OCI-LY7 (cell line): ENCODE measurements around the gene CRADD. TPM values are rescaled to one million over a fixed set of nuclear protein-coding genes. Genes with fewer than 3 reads are reported as not detected.

Experiments used
- BruUV-seq: library from RNA; stranded (reverse); fragments of 400-500 nt; replicated peaks from 2 replicates; lab custom pipeline; 2021; lab: Mats Ljungman, UMichigan
- CTCF ChIA-PET: fragments of 300-600 bp; sonication (Branson Sonifier 250); formaldehyde crosslinking; loops from one replicate; lab custom pipeline; 2022; ENCODE audit warnings: antibody characterized with exemption; ENCODE audit not compliant: unreplicated experiment; lab: Charles Lee
- POLR2A ChIA-PET: fragments of 300-600 bp; sonication (Branson Sonifier 250); formaldehyde crosslinking; loops from one replicate; lab custom pipeline; 2022; ENCODE audit warnings: antibody characterized with exemption; lab: Charles Lee
- DNase-seq: peaks from one replicate; pipeline ENCODE4 v3.0.0-alpha.2; 2015; ENCODE audit warnings: low spot score
- H2AFZ ChIP-seq: fragments of 200-600 bp; sonication (generic), shearing (Covaris generic); 2 replicates; pipeline ENCODE4 v1.6.1; 2014; ENCODE audit warnings: mild to moderate bottlenecking, antibody characterized with exemption, low read length, moderate library complexity
- H3K27ac ChIP-seq: fragments of 200-600 bp; sonication (generic); 2 replicates; pipeline ENCODE4 v1.5.1; 2014; ENCODE audit warnings: mixed run types, low read depth, mild to moderate bottlenecking, moderate library complexity, low read length, inconsistent platforms; ENCODE audit not compliant: poor library complexity, severe bottlenecking
- H3K36me3 ChIP-seq: fragments of 200-600 bp; sonication (generic); 2 replicates; pipeline ENCODE4 v1.6.1; 2014; ENCODE audit warnings: mild to moderate bottlenecking, antibody characterized with exemption, low read length, moderate library complexity, mixed read lengths; ENCODE audit not compliant: insufficient read depth
- H3K4me1 ChIP-seq: fragments of 200-600 bp; sonication (generic); 2 replicates; pipeline ENCODE4 v1.5.1; 2014; ENCODE audit warnings: mild to moderate bottlenecking, low read length; ENCODE audit not compliant: insufficient read depth, poor library complexity, severe bottlenecking
- H3K4me2 ChIP-seq: fragments of 200-600 bp; sonication (generic); 2 replicates; pipeline ENCODE4 v1.6.1; 2014; ENCODE audit warnings: mild to moderate bottlenecking, low read length
- H3K4me3 ChIP-seq: fragments of 200-600 bp; sonication (generic); 2 replicates; pipeline ENCODE4 v1.5.1; 2014; ENCODE audit warnings: mild to moderate bottlenecking, low read depth, low read length; ENCODE audit not compliant: poor library complexity, severe bottlenecking
- H3K79me2 ChIP-seq: fragments of 200-600 bp; sonication (generic); 2 replicates; pipeline ENCODE4 v1.6.1; 2016; ENCODE audit warnings: low read depth, mild to moderate bottlenecking, low read length, moderate library complexity, mixed read lengths; ENCODE audit not compliant: insufficient read depth
- H3K9me2 ChIP-seq: fragments of 200-600 bp; sonication (generic); 2 replicates; pipeline ENCODE4 v1.6.1; 2016; ENCODE audit warnings: mild to moderate bottlenecking, low read length, mixed read lengths; ENCODE audit not compliant: insufficient read depth
- H3K9me3 ChIP-seq: fragments of 200-600 bp; sonication (generic); 2 replicates; pipeline ENCODE4 v1.6.1; 2014; ENCODE audit warnings: mild to moderate bottlenecking, mixed run types, low read length, mixed read lengths
- H4K20me1 ChIP-seq: fragments of 200-600 bp; sonication (generic); 2 replicates; pipeline ENCODE4 v1.6.1; 2014; ENCODE audit warnings: mild to moderate bottlenecking, antibody characterized with exemption, low read length, moderate library complexity, mixed read lengths; ENCODE audit not compliant: insufficient read depth
- EZH2phosphoT487 ChIP-seq: fragments of 200-600 bp; sonication (generic); IDR thresholded peaks from 2 replicates; pipeline ENCODE4 v1.6.1; 2018; ENCODE audit warnings: low read depth, borderline replicate concordance, mild to moderate bottlenecking, mixed run types, antibody characterized with exemption, low read length, moderate library complexity, mixed read lengths
- intact Hi-C: fragments of 100-400 bp; cut with micrococcal nuclease; formaldehyde crosslinking; loops from one replicate; pipeline ENCODE4 v1.10.0; 2022; ENCODE audit not compliant: unreplicated experiment
- total RNA-seq, 2 experiments: library from RNA; depleted of rRNA in 1 of 2; stranded (reverse); fragments of >200 nt in 1 of 2; shearing (Covaris generic) in 1 of 2; gene quantifications; 2 replicates each; pipeline ENCODE4 v1.2.3, GENCODE V29; 2014 to 2022
- TF ChIP-seq, protein P1 (sequence below): fragments of 200-600 bp; sonication (generic); conservative IDR thresholded peaks from 2 replicates; pipeline ENCODE4 v1.5.1; 2014; ENCODE audit warnings: mild to moderate bottlenecking, antibody characterized with exemption, low read length, moderate library complexity, mixed read lengths

Gene CRADD
- total RNA-seq, 2 experiments from 2014 or later, result 10.5 to 16.8 TPM

DNA sequence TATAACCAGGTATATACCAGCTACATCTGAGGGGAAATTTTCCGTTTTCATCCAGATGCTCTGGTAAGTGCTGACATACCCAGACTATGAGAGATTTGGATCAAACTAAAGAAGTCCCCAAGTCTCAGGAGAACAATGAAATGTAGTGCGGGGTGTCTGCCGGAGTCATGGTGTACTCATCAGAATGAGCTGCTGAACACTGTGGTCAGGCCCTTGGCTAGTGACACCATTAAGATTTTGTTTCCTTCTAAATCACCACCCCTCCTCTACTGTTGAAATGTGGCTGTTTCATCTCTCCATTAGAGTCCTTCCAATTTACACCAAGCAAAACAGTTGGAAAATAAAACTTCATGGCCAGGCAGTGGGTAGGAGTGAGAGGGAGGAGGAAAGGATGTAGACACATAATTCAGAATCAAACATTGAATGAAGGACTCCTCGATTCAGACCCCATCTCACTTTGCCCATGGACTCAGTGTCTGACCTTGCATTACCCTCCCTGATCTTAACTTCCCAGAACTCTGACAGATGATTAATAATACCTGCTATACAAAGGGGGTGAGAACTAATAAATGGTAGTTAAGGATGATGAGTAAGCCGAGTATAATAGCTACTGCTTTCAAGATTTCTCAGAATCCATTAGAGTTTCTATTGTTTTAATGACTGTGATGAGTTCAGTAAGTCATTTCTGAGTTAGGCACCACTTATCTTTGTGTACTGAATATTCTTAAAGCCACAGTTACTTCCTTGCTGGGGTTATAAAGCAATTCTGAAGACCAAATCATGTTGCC lies 127.4 kb downstream of the CRADD start:
- Histone ChIP-seq H2AFZ (no peak overlapping the region), H3K9me3 (no peaks in the 10 kb centered on the region), H3K9me2 (no peaks in the 10 kb centered on the region), H4K20me1 (no peaks in the 10 kb centered on the region), H3K79me2 (no peaks in the 10 kb centered on the region), H3K36me3 (no peaks in the 10 kb centered on the region), H3K4me1 (no peaks in the 10 kb centered on the region), H3K4me3 (no peak overlapping the region), H3K4me2 (no peak overlapping the region), H3K27ac (no peak overlapping the region)
- no peak for DNase-seq
- ChIA-PET POLR2A (interaction anchor here (0.8 kb wide), 1 partner anchor 9 kb away, joined by 3 read pairs; no protein-coding TSS in a partner anchor), CTCF (no interaction called here)
- no peak for TF ChIP-seq EZH2phosphoT487
- TF ChIP-seq, protein P1, sequence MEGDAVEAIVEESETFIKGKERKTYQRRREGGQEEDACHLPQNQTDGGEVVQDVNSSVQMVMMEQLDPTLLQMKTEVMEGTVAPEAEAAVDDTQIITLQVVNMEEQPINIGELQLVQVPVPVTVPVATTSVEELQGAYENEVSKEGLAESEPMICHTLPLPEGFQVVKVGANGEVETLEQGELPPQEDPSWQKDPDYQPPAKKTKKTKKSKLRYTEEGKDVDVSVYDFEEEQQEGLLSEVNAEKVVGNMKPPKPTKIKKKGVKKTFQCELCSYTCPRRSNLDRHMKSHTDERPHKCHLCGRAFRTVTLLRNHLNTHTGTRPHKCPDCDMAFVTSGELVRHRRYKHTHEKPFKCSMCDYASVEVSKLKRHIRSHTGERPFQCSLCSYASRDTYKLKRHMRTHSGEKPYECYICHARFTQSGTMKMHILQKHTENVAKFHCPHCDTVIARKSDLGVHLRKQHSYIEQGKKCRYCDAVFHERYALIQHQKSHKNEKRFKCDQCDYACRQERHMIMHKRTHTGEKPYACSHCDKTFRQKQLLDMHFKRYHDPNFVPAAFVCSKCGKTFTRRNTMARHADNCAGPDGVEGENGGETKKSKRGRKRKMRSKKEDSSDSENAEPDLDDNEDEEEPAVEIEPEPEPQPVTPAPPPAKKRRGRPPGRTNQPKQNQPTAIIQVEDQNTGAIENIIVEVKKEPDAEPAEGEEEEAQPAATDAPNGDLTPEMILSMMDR, result no peak
- BruUV-seq, result no TSS peak
- intact Hi-C loops, result no loop called here

DNA sequence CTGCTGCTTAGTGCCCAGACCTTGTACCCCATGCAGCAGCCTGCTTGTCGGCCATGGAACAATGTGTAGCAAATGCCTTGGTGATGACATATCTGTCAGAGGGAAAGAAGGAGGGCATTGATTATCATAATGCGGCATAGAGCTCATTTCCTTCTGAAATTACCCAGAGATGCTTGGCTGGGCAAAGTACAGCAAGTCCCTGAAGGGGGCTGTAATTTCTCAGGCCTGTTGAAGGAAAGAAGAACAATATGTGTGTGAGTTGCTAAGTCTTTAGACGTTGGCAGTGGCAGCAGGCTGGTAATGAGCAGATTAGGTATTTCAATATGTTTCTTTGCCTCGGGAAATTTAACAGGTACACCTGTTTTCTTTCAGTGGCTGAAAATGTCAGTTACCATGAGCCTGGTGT lies 128.6 kb downstream of the CRADD start:
- Histone ChIP-seq H3K4me1 (no peaks in the 10 kb centered on the region), H3K4me3 (no peak overlapping the region), H2AFZ (no peak overlapping the region), H4K20me1 (no peaks in the 10 kb centered on the region), H3K79me2 (no peaks in the 10 kb centered on the region), H3K36me3 (no peaks in the 10 kb centered on the region), H3K27ac (no peak overlapping the region), H3K9me2 (no peaks in the 10 kb centered on the region), H3K4me2 (no peak overlapping the region), H3K9me3 (no peaks in the 10 kb centered on the region)
- ChIA-PET CTCF (no interaction called here), POLR2A (interaction anchor here (0.6 kb wide), 1 partner anchor 10 kb away, joined by 3 read pairs; no protein-coding TSS in a partner anchor)
- TF ChIP-seq EZH2phosphoT487, result no peak
- TF ChIP-seq, protein P1, result no peak
- intact Hi-C loops, result no loop called here
- DNase-seq, result no peak
- BruUV-seq, result no TSS peak

DNA sequence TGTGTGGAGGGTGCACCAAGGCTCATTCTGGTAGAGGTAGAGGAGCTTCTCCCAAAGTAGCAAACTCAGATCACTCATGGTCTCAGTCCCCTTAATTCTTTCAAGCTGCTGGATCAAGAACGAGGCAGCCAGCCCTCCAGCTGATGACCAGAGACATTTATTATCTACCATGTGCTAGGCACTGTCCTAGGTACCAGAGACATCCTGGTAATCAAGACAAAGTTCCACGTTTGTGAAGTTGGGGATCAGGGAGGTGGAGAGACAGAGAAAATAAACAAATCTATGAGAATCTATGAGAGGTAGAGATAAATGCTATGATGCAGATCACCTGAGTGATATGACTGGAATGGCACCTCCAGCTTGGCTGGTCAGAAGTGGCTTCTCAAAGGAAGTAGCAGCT lies 130.2 kb downstream of the CRADD start:
- Histone ChIP-seq H3K27ac (no peak overlapping the region), H3K79me2 (no peaks in the 10 kb centered on the region), H4K20me1 (no peaks in the 10 kb centered on the region), H3K9me3 (no peaks in the 10 kb centered on the region), H3K4me2 (no peak overlapping the region), H3K36me3 (no peaks in the 10 kb centered on the region), H3K4me3 (no peak overlapping the region), H3K4me1 (no peaks in the 10 kb centered on the region), H3K9me2 (no peaks in the 10 kb centered on the region), H2AFZ (no peak overlapping the region)
- ChIA-PET POLR2A (no interaction called here), CTCF (no interaction called here)
- DNase-seq, result no peak
- no peak for TF ChIP-seq EZH2phosphoT487
- TF ChIP-seq, protein P1, result no peak
- BruUV-seq, result no TSS peak
- intact Hi-C loops, result no loop called here
